HG03095 (cell line): ENCODE measurements around the gene SLC19A2.

Source experiments
- ATAC-seq: cut with Tn5 transposase; IDR thresholded peaks from one replicate; pipeline ENCODE4 v1.9.1; 2021; ENCODE audit warnings: moderate library complexity; ENCODE audit not compliant: unreplicated experiment

The SLC19A2 gene

GRCh38 chr1:169475806-169476387 lies 9.8 kb downstream of the SLC19A2 start:
- no peak for ATAC-seq

- ATAC-seq, result no peak
Measured at GRCh38 chr1:169474302-169474995, 11.3 kb downstream of the SLC19A2 start.

GRCh38 chr1:169473347-169473746 lies 12.4 kb downstream of the SLC19A2 start:
- ATAC-seq, result no peak

DNA sequence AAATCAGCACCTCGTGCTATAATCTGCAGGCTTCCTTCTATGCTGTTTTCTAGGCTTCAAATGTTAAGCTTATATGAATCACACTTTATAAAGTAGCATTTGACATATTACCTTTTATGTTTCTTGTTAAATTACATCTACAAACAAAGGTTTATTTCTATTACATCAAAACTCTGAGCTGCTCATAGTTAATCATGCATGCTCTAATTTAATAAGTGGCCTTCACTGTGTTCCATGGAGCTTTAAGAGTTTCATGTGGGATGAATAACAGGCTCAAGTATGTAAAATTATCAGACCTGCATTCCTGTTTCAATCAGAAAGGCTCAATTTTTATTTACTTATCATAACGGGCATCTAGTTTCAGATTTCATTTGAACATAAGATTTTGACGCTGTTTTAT lies 13.0 kb downstream of the SLC19A2 start:
- no peak for ATAC-seq

DNA sequence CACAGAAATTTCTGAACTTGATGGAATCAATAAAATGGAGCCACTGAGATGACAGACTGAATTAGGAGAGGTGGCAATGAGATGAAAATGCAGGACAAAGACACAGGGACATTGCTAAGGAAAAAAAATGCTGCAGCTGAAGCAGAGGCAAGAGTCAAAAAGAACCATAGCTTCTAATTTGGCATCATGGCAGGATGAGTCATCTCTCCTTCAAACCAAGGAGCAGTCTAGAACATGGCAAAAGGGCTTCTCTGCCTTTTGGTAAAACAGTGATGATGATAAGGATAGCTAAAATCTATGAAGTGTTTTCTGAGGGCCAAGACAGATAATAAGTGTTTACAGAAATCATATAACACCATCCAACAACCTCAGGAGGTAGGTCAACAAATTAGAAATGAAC lies 16.8 kb downstream of the SLC19A2 start:
- no peak for ATAC-seq

DNA sequence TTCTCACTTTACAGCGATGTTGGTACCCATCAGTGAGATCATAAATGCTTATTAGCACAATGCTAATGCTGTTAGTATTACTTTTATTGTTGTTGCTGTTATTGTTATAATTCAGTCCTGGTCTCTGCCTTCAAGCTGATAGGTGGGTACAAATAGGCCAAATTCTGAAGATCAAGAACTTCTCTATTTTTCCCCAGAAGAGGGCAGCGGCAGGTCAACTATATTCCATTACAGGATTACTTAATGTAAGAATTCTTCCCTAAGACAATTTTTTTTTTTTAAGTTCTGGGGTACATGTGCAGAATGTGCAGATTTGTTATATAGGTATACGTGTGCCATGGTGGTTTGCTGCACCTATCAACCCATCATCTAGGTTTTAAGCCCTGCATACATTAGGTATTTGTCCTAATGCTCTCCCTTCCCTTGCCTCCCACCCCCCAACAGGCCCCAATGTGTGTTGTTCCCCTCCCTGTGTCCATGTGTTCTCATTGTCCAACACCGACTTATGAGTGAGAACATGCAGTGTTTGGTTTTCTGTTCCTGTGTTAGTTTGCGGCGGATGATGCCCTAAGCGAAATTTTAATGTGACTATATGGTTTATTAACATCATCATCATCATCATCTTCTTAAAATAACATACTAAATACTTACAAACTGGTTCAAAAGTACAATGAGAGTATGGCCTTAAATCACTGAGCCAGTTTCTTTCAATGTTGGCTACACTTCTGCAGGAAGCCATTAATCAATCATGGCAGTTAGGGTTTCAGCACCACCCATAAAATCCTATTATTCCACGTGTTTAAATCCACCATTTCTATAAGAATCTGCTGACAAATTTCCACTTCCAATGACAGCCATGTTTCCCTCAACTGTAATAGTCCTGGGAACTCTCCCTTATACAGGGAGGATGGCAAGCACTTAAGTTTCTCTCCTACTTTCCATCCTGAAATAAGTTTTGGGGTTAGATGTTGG lies 19.2 kb downstream of the SLC19A2 start:
- no peak for ATAC-seq

DNA sequence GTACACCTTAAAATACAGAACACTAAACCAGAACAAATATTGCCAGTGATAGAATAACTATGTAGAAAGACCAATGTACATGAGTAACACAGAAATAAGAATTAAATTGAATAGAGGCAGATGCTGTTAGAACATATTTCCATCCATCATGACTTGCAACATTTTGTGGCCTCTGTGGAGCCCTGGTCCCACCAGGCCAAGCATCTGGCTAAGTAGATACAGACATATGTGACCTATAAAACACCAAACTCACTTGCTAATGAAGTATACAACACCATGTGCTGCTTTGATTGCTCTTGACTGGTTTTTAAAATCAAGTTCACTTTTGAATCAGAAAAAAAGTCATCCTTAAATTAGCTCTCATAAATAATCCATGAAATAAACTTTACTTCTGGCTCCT lies 20.5 kb downstream of the SLC19A2 start:
- ATAC-seq, result no peak

- no peak for ATAC-seq
Measured at GRCh38 chr1:169462385-169462784, 23.4 kb downstream of the SLC19A2 start.

DNA sequence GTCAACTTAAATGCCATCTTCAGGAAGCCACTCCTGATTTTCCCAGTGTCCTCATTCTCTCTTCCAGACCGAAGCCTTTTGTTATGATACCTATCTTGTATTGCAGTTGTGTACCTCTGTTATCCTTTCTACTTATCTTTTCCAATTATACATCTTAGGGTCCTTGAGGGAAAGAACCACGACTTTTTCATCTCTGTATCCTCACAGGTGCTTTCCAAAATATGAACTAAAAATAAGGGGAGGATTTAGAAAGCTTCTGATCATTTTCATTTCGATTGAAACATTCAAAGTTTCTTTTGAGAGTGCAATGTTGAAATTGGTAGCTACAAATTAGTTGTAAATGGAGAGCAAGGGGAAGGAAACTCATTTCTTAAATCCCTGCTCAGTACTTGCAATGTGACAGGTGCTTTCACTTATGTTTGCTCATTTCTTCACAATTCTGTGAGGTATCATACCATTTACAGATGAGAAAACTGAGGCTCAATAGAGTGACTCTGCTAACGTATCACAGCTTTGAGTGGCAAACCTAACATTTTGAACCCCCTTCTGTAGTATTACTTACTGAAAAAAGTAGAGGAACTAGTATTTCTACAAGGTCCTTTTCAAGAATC lies 24.2 kb downstream of the SLC19A2 start:
- no peak for ATAC-seq

GRCh38 chr1:169460191-169460833 lies 25.4 kb downstream of the SLC19A2 start:
- ATAC-seq, result no peak

- no peak for ATAC-seq
Measured at GRCh38 chr1:169457443-169457842, 28.3 kb downstream of the SLC19A2 start.

GRCh38 chr1:169456029-169456428 lies 29.7 kb downstream of the SLC19A2 start:
- no peak for ATAC-seq

- ATAC-seq, result no peak
Measured at GRCh38 chr1:169452921-169453320, 32.8 kb downstream of the SLC19A2 start.

- ATAC-seq, result no peak
Measured at GRCh38 chr1:169451218-169451824, 34.4 kb downstream of the SLC19A2 start.

- no peak for ATAC-seq
Measured at GRCh38 chr1:169443923-169444322, 41.8 kb downstream of the SLC19A2 start.

- no peak for ATAC-seq
Measured at GRCh38 chr1:169427081-169427641, 58.6 kb downstream of the SLC19A2 start, which contains the start of gene CCDC181. Gene CCDC181 (minus strand): TSS chr1:169427474. CDS start chr1:169424927, 2,547 bp downstream.

GRCh38 chr1:169426174-169426705 lies 59.5 kb downstream of the SLC19A2 start:
- ATAC-seq, result no peak

GRCh38 chr1:169421309-169421708 lies 64.4 kb downstream of the SLC19A2 start:
- ATAC-seq, result no peak

DNA sequence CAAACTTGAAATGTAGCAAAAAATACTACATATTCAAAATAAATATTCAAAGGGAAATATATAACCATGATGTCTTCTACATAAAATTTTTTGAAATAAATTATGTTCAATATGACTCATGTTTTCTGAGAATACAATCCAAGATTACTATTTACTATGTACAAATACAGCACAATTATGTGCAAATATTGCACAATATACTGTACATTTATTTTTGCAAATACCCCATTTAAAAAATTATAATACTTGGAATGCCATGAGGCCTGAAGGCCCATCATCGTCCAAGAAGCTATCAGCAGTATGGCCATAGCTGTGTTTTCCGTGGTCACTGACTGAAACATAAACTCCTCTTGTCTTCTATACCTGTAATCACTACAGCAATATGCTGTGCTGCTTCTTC lies 70.8 kb downstream of the SLC19A2 start:
- no peak for ATAC-seq
